OCI-LY3 (cell line): Measurements from ENCODE around the gene CFAP410.

Source experiments
- H2AFZ ChIP-seq: fragments of 200-600, 300-600 bp; shearing (Covaris generic); 2 replicates; pipeline ENCODE4 v1.6.0; 2014; ENCODE audit warnings: antibody characterized with exemption, low read depth, low read length
- H3K27ac ChIP-seq: fragments of 200-600, 300-600 bp; sonication (generic); 2 replicates; pipeline ENCODE4 v1.5.1; 2014; ENCODE audit warnings: mild to moderate bottlenecking, low read length, moderate library complexity, mixed read lengths
- H3K27me3 ChIP-seq: fragments of 200-600, 300-600 bp; sonication (generic); 2 replicates; pipeline ENCODE4 v1.6.1; 2014; ENCODE audit warnings: low read depth, low read length, mixed read lengths
- H3K36me3 ChIP-seq: fragments of 200-600, 300-600 bp; sonication (generic); replicated peaks from 2 replicates; pipeline ENCODE3; 2014; ENCODE audit warnings: low read depth, low read length, mixed read lengths
- H3K4me1 ChIP-seq: fragments of 300-600, 200-600 bp; sonication (generic); 2 replicates; pipeline ENCODE4 v1.6.1; 2014; ENCODE audit warnings: low read length, mixed read lengths
- H3K4me2 ChIP-seq: fragments of 200-600, 300-600 bp; sonication (generic); 2 replicates; pipeline ENCODE4 v1.6.1; 2014; ENCODE audit warnings: low read length, mixed read lengths
- H3K4me3 ChIP-seq: fragments of 300-600, 200-600 bp; sonication (generic); 2 replicates; pipeline ENCODE4 v1.5.1; 2014; ENCODE audit warnings: antibody characterized with exemption, mild to moderate bottlenecking, low read length, moderate library complexity
- H3K79me2 ChIP-seq: fragments of 300-600, 200-600 bp; shearing (Covaris generic); 2 replicates; pipeline ENCODE4 v1.6.1; 2014; ENCODE audit warnings: mild to moderate bottlenecking, low read length, mixed read lengths
- H3K9ac ChIP-seq: fragments of 300-600, 200-600 bp; shearing (Covaris generic); 2 replicates; pipeline ENCODE4 v1.6.0; 2014; ENCODE audit warnings: mild to moderate bottlenecking, low read length, moderate library complexity
- H3K9me3 ChIP-seq: fragments of 200-600, 300-600 bp; shearing (Covaris generic); 2 replicates; pipeline ENCODE4 v1.6.1; 2014; ENCODE audit warnings: low read length, mixed read lengths; ENCODE audit not compliant: insufficient read depth
- H4K20me1 ChIP-seq: fragments of 200-600, 300-600 bp; sonication (generic); 2 replicates; pipeline ENCODE4 v1.6.1; 2016; ENCODE audit warnings: low read length, mixed read lengths; ENCODE audit not compliant: insufficient read depth
- CTCF ChIP-seq: fragments of 200-600, 300-600 bp; sonication (generic); IDR thresholded peaks from 2 replicates; pipeline ENCODE4 v1.5.1; 2014; ENCODE audit warnings: antibody characterized with exemption, low read length, low read depth
- EZH2phosphoT487 ChIP-seq: fragments of 200-600 bp; shearing (Covaris generic); IDR thresholded peaks from 2 replicates; pipeline ENCODE4 v1.6.1; 2018; ENCODE audit warnings: antibody characterized with exemption, mixed run types, low read depth

Gene CFAP410

GRCh38 chr21:44326272-44326647, 12.9 kb downstream of the CFAP410 start:
- H3K36me3 ChIP-seq = no peaks in the 10 kb centered on the region
- H2AFZ ChIP-seq = no peak overlapping the region
- H3K4me1 ChIP-seq = no peaks in the 10 kb centered on the region
- H3K79me2 ChIP-seq = no peaks in the 10 kb centered on the region
- H3K27me3 ChIP-seq = no peaks in the 10 kb centered on the region
- H3K4me2 ChIP-seq = no peak overlapping the region
- H4K20me1 ChIP-seq = no peaks in the 10 kb centered on the region
- H3K9ac ChIP-seq = no peak overlapping the region
- no peaks in the 10 kb centered on the region for H3K9me3 ChIP-seq
- no peak overlapping the region for H3K4me3 ChIP-seq
- no peak overlapping the region for H3K27ac ChIP-seq
- TF ChIP-seq CTCF (no peak), EZH2phosphoT487 (no peak)

GRCh38 chr21:44325386-44326271, 13.6 kb downstream of the CFAP410 start:
- H3K4me3 ChIP-seq = no peak overlapping the region
- H3K4me1 ChIP-seq = no peaks in the 10 kb centered on the region
- H4K20me1 ChIP-seq = no peaks in the 10 kb centered on the region
- no peak overlapping the region for H2AFZ ChIP-seq
- H3K9me3 ChIP-seq = no peaks in the 10 kb centered on the region
- H3K27ac ChIP-seq = no peak overlapping the region
- no peaks in the 10 kb centered on the region for H3K79me2 ChIP-seq
- H3K27me3 ChIP-seq = no peaks in the 10 kb centered on the region
- H3K36me3 ChIP-seq = no peaks in the 10 kb centered on the region
- no peak overlapping the region for H3K9ac ChIP-seq
- TF ChIP-seq EZH2phosphoT487 = no peak
- no peak overlapping the region for H3K4me2 ChIP-seq

GRCh38 chr21:44324854-44325107, 14.4 kb downstream of the CFAP410 start:
- no peak for TF ChIP-seq CTCF
- TF ChIP-seq EZH2phosphoT487 = no peak
- Histone ChIP-seq H3K79me2 (no peaks in the 10 kb centered on the region), H3K9ac (no peak overlapping the region), H3K9me3 (no peaks in the 10 kb centered on the region), H3K4me3 (no peak overlapping the region), H3K4me2 (no peak overlapping the region), H2AFZ (no peak overlapping the region), H3K4me1 (no peaks in the 10 kb centered on the region), H4K20me1 (no peaks in the 10 kb centered on the region), H3K27ac (no peak overlapping the region), H3K36me3 (no peaks in the 10 kb centered on the region), H3K27me3 (no peaks in the 10 kb centered on the region)

GRCh38 chr21:44324106-44324853, 14.9 kb downstream of the CFAP410 start:
- Histone ChIP-seq H3K4me2 (no peak overlapping the region), H4K20me1 (no peaks in the 10 kb centered on the region), H3K27me3 (no peaks in the 10 kb centered on the region), H3K79me2 (no peaks in the 10 kb centered on the region), H3K27ac (no peak overlapping the region), H3K4me1 (no peaks in the 10 kb centered on the region), H3K9ac (no peak overlapping the region), H3K4me3 (no peak overlapping the region), H3K36me3 (no peaks in the 10 kb centered on the region), H3K9me3 (no peaks in the 10 kb centered on the region), H2AFZ (no peak overlapping the region)
- no peak for TF ChIP-seq EZH2phosphoT487
- TF ChIP-seq CTCF = no peak
